NB4 (cell line): Measurements from ENCODE around the gene ZNF71.

Experiments used
- MYC ChIP-seq: IDR thresholded peaks from 2 replicates; pipeline ENCODE4 v1.6.1; 2011; ENCODE audit warnings: low read depth, low read length
- POLR2A ChIP-seq: IDR thresholded peaks from 2 replicates; pipeline ENCODE4 v1.6.1; 2011; ENCODE audit warnings: mild to moderate bottlenecking; ENCODE audit not compliant: insufficient read length; ENCODE audit errors: extremely low read depth
- TF ChIP-seq, protein P1 (sequence below): IDR thresholded peaks from one replicate; pipeline ENCODE4 v1.5.1; 2012; ENCODE audit warnings: low read depth, low read length

GRCh38 chr19:56668676-56669075 is 73.6 kb downstream of the ZNF71 start:
- TF ChIP-seq MYC (no peak), POLR2A (no peak)
- TF ChIP-seq, protein P1, sequence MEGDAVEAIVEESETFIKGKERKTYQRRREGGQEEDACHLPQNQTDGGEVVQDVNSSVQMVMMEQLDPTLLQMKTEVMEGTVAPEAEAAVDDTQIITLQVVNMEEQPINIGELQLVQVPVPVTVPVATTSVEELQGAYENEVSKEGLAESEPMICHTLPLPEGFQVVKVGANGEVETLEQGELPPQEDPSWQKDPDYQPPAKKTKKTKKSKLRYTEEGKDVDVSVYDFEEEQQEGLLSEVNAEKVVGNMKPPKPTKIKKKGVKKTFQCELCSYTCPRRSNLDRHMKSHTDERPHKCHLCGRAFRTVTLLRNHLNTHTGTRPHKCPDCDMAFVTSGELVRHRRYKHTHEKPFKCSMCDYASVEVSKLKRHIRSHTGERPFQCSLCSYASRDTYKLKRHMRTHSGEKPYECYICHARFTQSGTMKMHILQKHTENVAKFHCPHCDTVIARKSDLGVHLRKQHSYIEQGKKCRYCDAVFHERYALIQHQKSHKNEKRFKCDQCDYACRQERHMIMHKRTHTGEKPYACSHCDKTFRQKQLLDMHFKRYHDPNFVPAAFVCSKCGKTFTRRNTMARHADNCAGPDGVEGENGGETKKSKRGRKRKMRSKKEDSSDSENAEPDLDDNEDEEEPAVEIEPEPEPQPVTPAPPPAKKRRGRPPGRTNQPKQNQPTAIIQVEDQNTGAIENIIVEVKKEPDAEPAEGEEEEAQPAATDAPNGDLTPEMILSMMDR = no peak
